Measurements from ENCODE around the gene STPG1. TPM values are rescaled to one million over a fixed set of nuclear protein-coding genes. Genes with fewer than 3 reads are reported as not detected.
A peak's percentile ranks its signal among the peaks of the same experiment; 100 is the strongest.

STPG1 gene
- polyA plus RNA-seq, 1 donor (not counting 4 experiments of a cell fraction or from before 2014, with no cell fraction given), result 16.6 TPM

DNA sequence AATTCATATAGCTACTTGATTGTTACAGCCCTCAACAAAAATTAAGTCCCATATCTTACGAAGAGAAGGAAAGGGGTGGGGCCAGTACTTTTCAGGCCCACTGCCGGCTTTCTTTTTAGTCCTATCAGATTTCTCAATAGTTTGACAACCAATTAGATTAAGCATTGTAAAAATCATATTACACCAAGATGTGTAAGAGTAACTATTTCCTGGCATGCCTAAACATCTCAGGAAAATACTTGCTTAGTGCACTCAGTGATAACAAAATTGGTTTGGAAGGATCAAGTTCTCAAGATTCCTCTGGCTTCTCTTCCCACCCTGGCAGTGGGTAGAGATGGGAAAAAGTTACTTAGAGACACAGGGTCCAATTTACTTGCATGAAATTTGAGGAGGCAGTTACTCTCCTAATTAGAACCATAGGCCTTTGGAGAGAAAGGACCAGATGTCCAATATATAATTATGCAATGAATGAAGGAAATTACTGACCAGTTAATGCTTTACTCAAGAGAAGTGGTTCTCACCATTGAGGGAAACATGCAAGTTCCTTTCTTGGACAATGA, 30.1 kb downstream of the STPG1 start:
- Histone ChIP-seq H3K4me1 (ENCODE audit: control insufficient read depth, extremely low read depth, insufficient read depth, low read length) (peaks cover 53% of the 10 kb centered on the region), H3K4me3 (ENCODE audit: control insufficient read depth in 2 of 3, extremely low read depth in 1 of 3, insufficient read depth in 2 of 3, low read depth in 1 of 3, low read length in 3 of 3) (no peak overlapping the region), H3K27me3 (ENCODE audit: control insufficient read depth, extremely low read depth, insufficient read depth, low read length) (no peaks in the 10 kb centered on the region), H3K36me3 (ENCODE audit: control insufficient read depth in 2 of 2, extremely low read depth in 1 of 2, insufficient read depth in 2 of 2, low read length in 2 of 2) (peaks cover 9 to 25% of the 10 kb centered on the region in 2 experiments), H3K79me2 (ENCODE audit: control insufficient read depth, insufficient read depth, low read length) (no peaks in the 10 kb centered on the region), H3K4me2 (ENCODE audit: control insufficient read depth, extremely low read depth, insufficient read depth, low read depth, low read length) (no peak overlapping the region), H3K9me3 (ENCODE audit: control insufficient read depth, low read depth, low read length) (no peaks in the 10 kb centered on the region), H4K20me1 (ENCODE audit: control insufficient read depth, extremely low read depth, insufficient read depth, low read length) (no peaks in the 10 kb centered on the region), H3K9me1 (ENCODE audit: control insufficient read depth, extremely low read depth, insufficient read depth, low read length) (peaks cover 4% of the 10 kb centered on the region), H3K9ac (ENCODE audit: control insufficient read depth, extremely low read depth, insufficient read depth, low read length) (peak overlapping the region; percentile 60), H3K27ac (ENCODE audit: control insufficient read depth, insufficient read depth, low read length) (peak overlapping the region; percentile 85), H2AFZ (ENCODE audit: control insufficient read depth, low read length) (no peak overlapping the region)
- TF ChIP-seq, protein P1, sequence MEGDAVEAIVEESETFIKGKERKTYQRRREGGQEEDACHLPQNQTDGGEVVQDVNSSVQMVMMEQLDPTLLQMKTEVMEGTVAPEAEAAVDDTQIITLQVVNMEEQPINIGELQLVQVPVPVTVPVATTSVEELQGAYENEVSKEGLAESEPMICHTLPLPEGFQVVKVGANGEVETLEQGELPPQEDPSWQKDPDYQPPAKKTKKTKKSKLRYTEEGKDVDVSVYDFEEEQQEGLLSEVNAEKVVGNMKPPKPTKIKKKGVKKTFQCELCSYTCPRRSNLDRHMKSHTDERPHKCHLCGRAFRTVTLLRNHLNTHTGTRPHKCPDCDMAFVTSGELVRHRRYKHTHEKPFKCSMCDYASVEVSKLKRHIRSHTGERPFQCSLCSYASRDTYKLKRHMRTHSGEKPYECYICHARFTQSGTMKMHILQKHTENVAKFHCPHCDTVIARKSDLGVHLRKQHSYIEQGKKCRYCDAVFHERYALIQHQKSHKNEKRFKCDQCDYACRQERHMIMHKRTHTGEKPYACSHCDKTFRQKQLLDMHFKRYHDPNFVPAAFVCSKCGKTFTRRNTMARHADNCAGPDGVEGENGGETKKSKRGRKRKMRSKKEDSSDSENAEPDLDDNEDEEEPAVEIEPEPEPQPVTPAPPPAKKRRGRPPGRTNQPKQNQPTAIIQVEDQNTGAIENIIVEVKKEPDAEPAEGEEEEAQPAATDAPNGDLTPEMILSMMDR (optimal IDR thresholded peaks at IDR 0.05 in 1 of 3, IDR thresholded peaks at IDR 0.05 in 1 of 3, conservative IDR thresholded peaks at IDR 0.05 in 1 of 3; ENCODE audit: extremely low read depth in 1 of 3, insufficient read depth in 2 of 3, low read length in 3 of 3), result no peak
- TF ChIP-seq EZH2 (IDR thresholded peaks at IDR 0.05; ENCODE audit: low read length), result no peak
- DNase-seq (ENCODE audit: low read depth, low spot score) (no peak), FAIRE-seq (no peak)
- dilution Hi-C loops (cut with MboI; ENCODE audit: extremely low pct_ligation_motif_present, low sequenced_read_pairs), result no loop called here

DNA sequence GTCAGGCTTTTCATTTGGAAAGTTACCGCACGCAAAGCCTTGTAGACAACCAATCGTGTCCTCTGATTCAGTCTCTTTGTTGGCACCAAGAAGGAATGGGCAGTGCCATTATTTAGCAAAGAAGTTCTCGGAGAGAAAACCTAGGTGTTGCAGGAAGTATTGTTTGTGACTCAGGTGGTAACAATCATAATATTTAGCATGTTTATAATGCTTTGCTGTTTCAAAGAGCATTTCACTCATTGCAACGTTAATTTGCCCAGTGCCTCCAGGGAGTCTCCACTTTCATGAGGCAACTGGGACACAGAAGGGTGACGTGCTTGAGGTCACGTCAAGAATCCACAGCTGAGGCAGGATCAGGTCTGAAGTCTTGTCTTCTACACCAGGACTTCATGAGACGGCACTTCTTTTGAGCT, 31.4 kb downstream of the STPG1 start:
- H3K27ac ChIP-seq (ENCODE audit: control insufficient read depth, insufficient read depth, low read length), result peak overlapping the region; percentile 52
- no peaks in the 10 kb centered on the region for H3K79me2 ChIP-seq (ENCODE audit: control insufficient read depth, insufficient read depth, low read length)
- peaks cover 53% of the 10 kb centered on the region for H3K4me1 ChIP-seq (ENCODE audit: control insufficient read depth, extremely low read depth, insufficient read depth, low read length)
- no peak for TF ChIP-seq EZH2 (IDR thresholded peaks at IDR 0.05; ENCODE audit: low read length)
- TF ChIP-seq, protein P1 (optimal IDR thresholded peaks at IDR 0.05 in 1 of 3, IDR thresholded peaks at IDR 0.05 in 1 of 3, conservative IDR thresholded peaks at IDR 0.05 in 1 of 3; ENCODE audit: extremely low read depth in 1 of 3, insufficient read depth in 2 of 3, low read length in 3 of 3), result no peak
- dilution Hi-C loops (cut with MboI; ENCODE audit: extremely low pct_ligation_motif_present, low sequenced_read_pairs), result no loop called here
- H3K27me3 ChIP-seq (ENCODE audit: control insufficient read depth, extremely low read depth, insufficient read depth, low read length), result no peaks in the 10 kb centered on the region
- FAIRE-seq, result peak; percentile 20
- H3K4me3 ChIP-seq (ENCODE audit: control insufficient read depth in 2 of 3, extremely low read depth in 1 of 3, insufficient read depth in 2 of 3, low read depth in 1 of 3, low read length in 3 of 3), result no peak overlapping the region
- H2AFZ ChIP-seq (ENCODE audit: control insufficient read depth, low read length), result no peak overlapping the region
- H4K20me1 ChIP-seq (ENCODE audit: control insufficient read depth, extremely low read depth, insufficient read depth, low read length), result no peaks in the 10 kb centered on the region
- H3K4me2 ChIP-seq (ENCODE audit: control insufficient read depth, extremely low read depth, insufficient read depth, low read depth, low read length), result no peak overlapping the region
- H3K9ac ChIP-seq (ENCODE audit: control insufficient read depth, extremely low read depth, insufficient read depth, low read length), result no peak overlapping the region
- H3K36me3 ChIP-seq (ENCODE audit: control insufficient read depth in 2 of 2, extremely low read depth in 1 of 2, insufficient read depth in 2 of 2, low read length in 2 of 2), result peaks cover 4 to 26% of the 10 kb centered on the region in 2 experiments
- no peak for DNase-seq (ENCODE audit: low read depth, low spot score)
- H3K9me1 ChIP-seq (ENCODE audit: control insufficient read depth, extremely low read depth, insufficient read depth, low read length), result peaks cover 4% of the 10 kb centered on the region
- no peaks in the 10 kb centered on the region for H3K9me3 ChIP-seq (ENCODE audit: control insufficient read depth, low read depth, low read length)
